Neutrophil (primary cell): ENCODE results near the gene GRIN2A.

Source experiments
- H3K27ac ChIP-seq: fragments of 200-600 bp; sonication (generic); 2 replicates; pipeline ENCODE4 v1.5.1; 2016; ENCODE audit warnings: mild to moderate bottlenecking, moderate library complexity
- H3K27me3 ChIP-seq: fragments of 200-600 bp; sonication (generic); 2 replicates; pipeline ENCODE4 v1.6.0; 2016; ENCODE audit warnings: mild to moderate bottlenecking
- H3K36me3 ChIP-seq: fragments of 200-600 bp; sonication (generic); 2 replicates; pipeline ENCODE4 v1.5.1; 2017
- H3K4me1 ChIP-seq, 2 experiments: fragments of 200-600 bp in 1 of 2; sonication (generic) in 1 of 2; 1 replicate in 1 of 2; 2 replicates in 1 of 2; pipeline versions ENCODE4 v1.5.1 to v1.6.1; 2013 to 2016; ENCODE audit warnings: low read depth in 1 of 2, low read length in 1 of 2, mild to moderate bottlenecking in 1 of 2, moderate library complexity in 1 of 2; ENCODE audit not compliant: control insufficient read depth in 1 of 2, insufficient read depth in 1 of 2
- H3K4me3 ChIP-seq, 2 experiments: fragments of 200-600 bp in 1 of 2; sonication (generic) in 1 of 2; 1 replicate in 1 of 2; 2 replicates in 1 of 2; pipeline ENCODE4 v1.5.1; 2013 to 2016; ENCODE audit warnings: low read depth in 1 of 2, low read length in 1 of 2, mild to moderate bottlenecking in 1 of 2, moderate library complexity in 1 of 2
- H3K9me3 ChIP-seq: fragments of 200-600 bp; sonication (generic); 2 replicates; pipeline ENCODE4 v1.5.1; 2016
- TF ChIP-seq, protein P1 (sequence below): fragments of 200-600 bp; sonication (generic); IDR thresholded peaks from 2 replicates; pipeline ENCODE4 v1.5.1; 2016; ENCODE audit warnings: antibody characterized with exemption

GRIN2A gene

DNA sequence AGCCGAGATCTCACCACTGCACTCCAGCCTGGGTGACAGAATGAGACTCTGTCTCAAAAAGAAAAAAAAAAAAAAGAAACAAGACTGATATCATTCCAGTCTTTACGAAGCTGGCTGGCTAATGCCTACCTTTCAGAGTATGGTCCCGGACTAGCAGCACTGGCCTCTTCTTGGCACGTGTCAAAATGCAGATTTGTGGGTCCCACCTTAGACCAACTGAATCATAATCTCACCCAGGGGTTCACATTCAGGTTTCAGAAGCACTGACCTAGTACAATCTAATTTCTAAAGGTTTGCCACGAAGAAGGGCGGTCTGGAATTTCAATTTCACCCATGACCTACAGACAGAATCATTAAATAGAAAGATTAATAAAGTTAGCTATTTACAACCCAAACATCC, 43.4 kb upstream of the GRIN2A start:
- Histone ChIP-seq H3K36me3 (no peaks in the 10 kb centered on the region), H3K27me3 (no peaks in the 10 kb centered on the region), H3K4me3 (no peak overlapping the region), H3K9me3 (no peaks in the 10 kb centered on the region), H3K27ac (no peak overlapping the region), H3K4me1 (no peaks in the 10 kb centered on the region)
- TF ChIP-seq, protein P1, sequence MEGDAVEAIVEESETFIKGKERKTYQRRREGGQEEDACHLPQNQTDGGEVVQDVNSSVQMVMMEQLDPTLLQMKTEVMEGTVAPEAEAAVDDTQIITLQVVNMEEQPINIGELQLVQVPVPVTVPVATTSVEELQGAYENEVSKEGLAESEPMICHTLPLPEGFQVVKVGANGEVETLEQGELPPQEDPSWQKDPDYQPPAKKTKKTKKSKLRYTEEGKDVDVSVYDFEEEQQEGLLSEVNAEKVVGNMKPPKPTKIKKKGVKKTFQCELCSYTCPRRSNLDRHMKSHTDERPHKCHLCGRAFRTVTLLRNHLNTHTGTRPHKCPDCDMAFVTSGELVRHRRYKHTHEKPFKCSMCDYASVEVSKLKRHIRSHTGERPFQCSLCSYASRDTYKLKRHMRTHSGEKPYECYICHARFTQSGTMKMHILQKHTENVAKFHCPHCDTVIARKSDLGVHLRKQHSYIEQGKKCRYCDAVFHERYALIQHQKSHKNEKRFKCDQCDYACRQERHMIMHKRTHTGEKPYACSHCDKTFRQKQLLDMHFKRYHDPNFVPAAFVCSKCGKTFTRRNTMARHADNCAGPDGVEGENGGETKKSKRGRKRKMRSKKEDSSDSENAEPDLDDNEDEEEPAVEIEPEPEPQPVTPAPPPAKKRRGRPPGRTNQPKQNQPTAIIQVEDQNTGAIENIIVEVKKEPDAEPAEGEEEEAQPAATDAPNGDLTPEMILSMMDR, result no peak

GRCh38 chr16:10224850-10225249, 42.6 kb upstream of the GRIN2A start:
- Histone ChIP-seq H3K4me1 (no peaks in the 10 kb centered on the region), H3K27me3 (no peaks in the 10 kb centered on the region), H3K9me3 (no peaks in the 10 kb centered on the region), H3K4me3 (no peak overlapping the region), H3K36me3 (no peaks in the 10 kb centered on the region), H3K27ac (no peak overlapping the region)
- TF ChIP-seq, protein P1, result no peak

DNA sequence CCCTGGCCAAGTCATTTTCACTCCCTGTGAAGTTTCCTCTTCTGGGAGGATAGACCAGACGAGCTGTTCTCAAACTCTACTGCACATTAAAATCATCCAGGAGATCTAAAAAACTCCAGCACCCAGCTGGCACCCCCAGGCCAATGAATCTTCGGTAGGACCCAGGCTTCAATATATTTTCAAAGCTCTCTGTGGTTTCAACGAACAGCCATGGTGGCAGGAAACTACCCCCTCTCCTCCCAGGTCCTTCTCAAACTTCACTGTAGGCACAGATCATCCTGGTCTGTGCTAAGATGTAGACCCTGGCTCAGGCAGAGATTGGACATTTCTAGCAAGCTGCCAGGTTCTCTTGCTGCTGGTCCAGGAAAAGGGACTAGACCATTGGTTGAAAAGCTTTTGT, 38.7 kb upstream of the GRIN2A start:
- H3K4me3 ChIP-seq, result no peak overlapping the region
- H3K27me3 ChIP-seq, result no peaks in the 10 kb centered on the region
- H3K4me1 ChIP-seq, result no peaks in the 10 kb centered on the region
- no peaks in the 10 kb centered on the region for H3K36me3 ChIP-seq
- H3K9me3 ChIP-seq, result no peaks in the 10 kb centered on the region
- no peak overlapping the region for H3K27ac ChIP-seq
- TF ChIP-seq, protein P1, result no peak

GRCh38 chr16:10219742-10220141, 37.5 kb upstream of the GRIN2A start:
- TF ChIP-seq, protein P1, result no peak
- Histone ChIP-seq H3K27me3 (no peaks in the 10 kb centered on the region), H3K27ac (no peak overlapping the region), H3K4me1 (no peaks in the 10 kb centered on the region), H3K36me3 (no peaks in the 10 kb centered on the region), H3K4me3 (no peak overlapping the region), H3K9me3 (no peaks in the 10 kb centered on the region)

DNA sequence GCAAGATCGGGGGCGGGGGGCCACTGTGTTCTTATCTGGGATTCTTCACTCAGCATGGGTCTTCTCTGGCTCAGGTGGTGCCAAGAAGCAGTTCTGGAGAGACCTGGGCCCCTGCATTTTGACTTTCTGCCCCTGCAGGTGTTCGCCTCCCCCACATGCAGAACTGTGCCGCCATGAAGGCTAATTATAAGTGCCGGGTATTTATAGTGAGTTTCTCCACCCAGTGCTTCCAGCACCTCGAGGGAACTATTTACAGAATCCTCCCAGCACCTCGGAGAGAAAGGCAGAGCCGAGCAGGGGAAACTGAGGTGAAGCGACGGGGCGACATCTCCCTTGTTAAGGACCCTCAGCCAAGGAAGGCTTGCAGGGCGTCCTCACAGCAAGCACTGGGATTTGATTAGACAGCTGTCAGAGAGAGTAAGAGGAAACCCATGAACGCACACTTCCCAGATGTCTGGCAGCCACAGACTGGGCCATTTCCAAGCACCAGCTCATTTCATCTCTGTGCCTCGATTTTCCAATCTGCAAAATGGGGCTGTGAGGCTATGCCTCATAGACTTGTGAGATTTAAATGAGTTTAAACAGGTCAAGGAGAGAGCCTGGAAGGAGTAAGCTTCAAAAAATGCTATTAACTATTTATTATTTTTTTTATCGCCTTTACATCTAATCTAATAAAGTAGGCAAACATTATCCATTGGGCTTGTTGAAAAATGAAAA, 36.4 kb upstream of the GRIN2A start:
- no peaks in the 10 kb centered on the region for H3K4me1 ChIP-seq

More for the DNA sequence above, 36.4 kb upstream of the GRIN2A start:
- no peak overlapping the region for H3K27ac ChIP-seq
- no peaks in the 10 kb centered on the region for H3K9me3 ChIP-seq
- H3K27me3 ChIP-seq, result no peaks in the 10 kb centered on the region
- no peak overlapping the region for H3K4me3 ChIP-seq
- TF ChIP-seq, protein P1, result no peak
- no peaks in the 10 kb centered on the region for H3K36me3 ChIP-seq
